Measurements from ENCODE around the gene BAHD1. TPM values are rescaled to one million over a fixed set of nuclear protein-coding genes. Genes with fewer than 3 reads are reported as not detected.

BAHD1 gene
- total RNA-seq, 2 donors from 2014 or later, result 20.8 to 21.9 TPM

DNA sequence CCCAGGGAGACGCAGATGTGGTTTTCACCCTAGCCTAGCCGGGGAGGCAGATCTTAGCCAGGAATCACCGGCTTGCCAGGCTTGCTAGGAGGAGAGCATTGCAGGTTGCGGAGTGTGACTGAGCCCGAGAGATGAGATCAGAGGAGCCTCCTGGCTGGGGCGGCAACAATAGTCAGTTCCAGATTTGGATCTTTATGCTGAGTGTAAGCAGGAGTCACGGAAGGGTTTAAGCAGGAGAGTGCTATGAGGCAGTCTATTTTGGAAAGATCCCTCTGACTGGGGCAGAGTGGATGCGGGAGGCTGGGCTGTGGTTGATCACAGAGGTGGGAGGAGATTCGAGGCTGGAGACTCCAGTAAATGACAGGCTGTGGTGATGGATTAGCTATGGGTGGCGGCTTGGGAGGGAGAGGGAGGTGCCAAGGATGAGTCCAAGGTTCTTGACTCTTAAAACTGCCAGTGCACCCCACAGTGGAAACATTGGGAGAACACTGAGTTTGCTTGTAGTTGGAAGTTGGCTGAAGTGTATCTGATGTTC is 10.4 kb upstream of the BAHD1 start:
- no peaks in the 10 kb centered on the region for H3K36me3 Mint-ChIP-seq (ENCODE audit: insufficient read depth in 2 of 2)
- H3K4me1 Mint-ChIP-seq (ENCODE audit: low read depth), result peaks cover 4% of the 10 kb centered on the region
- H3K9me3 Mint-ChIP-seq, result no peaks in the 10 kb centered on the region
- H3K27me3 Mint-ChIP-seq (ENCODE audit: low read depth), result peaks cover 6% of the 10 kb centered on the region
- DNase-seq, result no peak
- H3K27ac Mint-ChIP-seq, result no peak overlapping the region
- H3K4me3 Mint-ChIP-seq, result no peak overlapping the region
- no peak for ATAC-seq (replicated peaks in 1 of 2)

- Mint-ChIP-seq H3K9me3 (no peaks in the 10 kb centered on the region), H3K27ac (no peak overlapping the region), H3K27me3 (ENCODE audit: low read depth) (peaks cover 50% of the 10 kb centered on the region), H3K4me1 (ENCODE audit: low read depth) (peaks cover 35% of the 10 kb centered on the region), H3K4me3 (peak overlapping the region in 1 of 2 donors; percentile 55), H3K36me3 (ENCODE audit: insufficient read depth in 2 of 2) (peaks cover 0 to 2% of the 10 kb centered on the region in 2 donors)
- no peak for ATAC-seq (replicated peaks in 1 of 2)
- no peak for DNase-seq
These were observed 5.6 kb upstream of the BAHD1 start for GRCh38 chr15:40435023-40435709.

DNA sequence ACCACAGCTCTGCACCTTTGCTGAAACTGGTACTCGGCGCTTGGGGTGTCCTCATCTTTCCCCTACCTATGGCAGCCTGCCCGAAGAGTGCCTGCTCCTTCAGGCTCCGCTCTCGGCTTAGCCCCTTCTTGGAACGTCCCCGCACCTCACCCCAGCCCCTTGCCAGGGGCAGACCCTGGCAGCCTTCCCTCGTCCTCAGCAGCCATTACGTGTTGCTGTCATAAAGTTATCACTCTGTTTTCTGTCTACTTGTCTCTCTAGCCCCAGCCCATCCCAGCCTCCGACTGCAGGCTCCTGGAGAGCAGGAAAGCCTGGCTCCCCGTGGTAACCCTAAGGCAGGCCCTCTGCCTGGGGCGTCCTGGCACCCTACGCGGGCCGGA is 5.1 kb upstream of the BAHD1 start:
- H3K4me3 Mint-ChIP-seq, result peak overlapping the region; percentile 16 to 55
- no peak overlapping the region for H3K27ac Mint-ChIP-seq
- peaks cover 52% of the 10 kb centered on the region for H3K27me3 Mint-ChIP-seq (ENCODE audit: low read depth)

GRCh38 chr15:40436116-40436891 is 4.4 kb upstream of the BAHD1 start:
- ATAC-seq (replicated peaks in 1 of 2), result no peak
- Mint-ChIP-seq H3K27me3 (ENCODE audit: low read depth) (peaks cover 52% of the 10 kb centered on the region), H3K36me3 (ENCODE audit: insufficient read depth in 2 of 2) (peaks cover 0 to 2% of the 10 kb centered on the region in 2 donors), H3K27ac (no peak overlapping the region), H3K4me3 (peak overlapping the region; percentile 76 to 78), H3K9me3 (no peaks in the 10 kb centered on the region), H3K4me1 (ENCODE audit: low read depth) (peaks cover 37% of the 10 kb centered on the region)
- no peak for DNase-seq

More for the DNA sequence above, 5.1 kb upstream of the BAHD1 start:
- ATAC-seq (replicated peaks in 1 of 2) (no peak), DNase-seq (no peak)
- no peaks in the 10 kb centered on the region for H3K9me3 Mint-ChIP-seq
- peaks cover 0 to 2% of the 10 kb centered on the region in 2 donors for H3K36me3 Mint-ChIP-seq (ENCODE audit: insufficient read depth in 2 of 2)
- H3K4me1 Mint-ChIP-seq (ENCODE audit: low read depth), result peaks cover 37% of the 10 kb centered on the region

DNA sequence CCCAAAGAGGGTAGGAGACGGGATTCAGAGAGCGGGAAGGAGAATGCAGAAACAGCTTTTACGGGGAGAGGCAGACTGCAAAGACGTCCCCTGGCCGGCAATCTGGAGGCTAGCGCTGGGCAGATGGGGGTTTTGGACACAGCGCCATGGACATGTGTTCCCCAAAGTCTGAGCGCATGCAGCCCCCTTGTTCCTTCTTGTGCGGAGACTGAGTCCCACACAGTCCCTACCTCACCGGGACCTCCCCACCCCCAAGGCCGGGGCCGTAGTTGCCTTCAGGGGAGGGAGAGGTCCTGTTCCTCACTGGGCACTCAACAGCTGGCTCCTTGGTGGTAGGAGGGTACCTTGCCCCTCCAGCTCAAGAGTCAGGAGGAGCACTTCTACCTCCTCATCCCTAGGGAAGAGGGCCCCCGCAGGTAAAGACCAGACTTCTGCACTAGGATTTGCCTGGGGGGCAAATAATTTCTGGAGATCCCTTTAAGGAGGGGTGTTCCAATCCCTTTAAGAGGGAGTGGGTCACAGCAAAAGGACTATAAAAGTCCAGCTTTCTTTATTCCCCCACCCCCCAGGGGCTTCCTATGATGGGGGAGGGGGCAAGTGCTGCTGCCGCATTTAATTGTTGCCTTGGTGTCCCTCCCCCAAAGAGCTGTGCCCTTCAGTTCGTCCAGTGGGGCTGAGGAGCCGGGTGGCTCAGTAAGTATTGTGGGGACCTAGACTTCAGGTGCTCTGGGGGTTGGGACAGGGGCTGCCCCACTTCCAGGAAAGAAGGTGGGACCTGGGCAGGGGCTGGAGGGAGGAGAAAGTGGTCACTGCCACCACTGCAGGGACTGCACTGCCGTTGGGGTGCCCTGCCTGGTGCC is 3.6 kb upstream of the BAHD1 start:
- H3K4me3 Mint-ChIP-seq, result peak overlapping the region; percentile 76 to 78
- DNase-seq (no peak), ATAC-seq (replicated peaks in 1 of 2) (no peak)
- peaks cover 52% of the 10 kb centered on the region for H3K27me3 Mint-ChIP-seq (ENCODE audit: low read depth)
- H3K36me3 Mint-ChIP-seq (ENCODE audit: insufficient read depth in 2 of 2), result peaks cover 0 to 2% of the 10 kb centered on the region in 2 donors
- H3K9me3 Mint-ChIP-seq, result no peaks in the 10 kb centered on the region
- H3K4me1 Mint-ChIP-seq (ENCODE audit: low read depth), result peaks cover 37% of the 10 kb centered on the region
- no peak overlapping the region for H3K27ac Mint-ChIP-seq

- H3K27me3 Mint-ChIP-seq (ENCODE audit: low read depth), result peaks cover 52% of the 10 kb centered on the region
- H3K4me3 Mint-ChIP-seq, result peak overlapping the region; percentile 7 to 46
- peaks cover 0 to 2% of the 10 kb centered on the region in 2 donors for H3K36me3 Mint-ChIP-seq (ENCODE audit: insufficient read depth in 2 of 2)
- H3K4me1 Mint-ChIP-seq (ENCODE audit: low read depth), result peaks cover 45% of the 10 kb centered on the region
- H3K27ac Mint-ChIP-seq, result no peak overlapping the region
- DNase-seq, result no peak
- H3K9me3 Mint-ChIP-seq, result no peaks in the 10 kb centered on the region
- ATAC-seq (replicated peaks in 1 of 2), result no peak
These were observed 2.7 kb upstream of the BAHD1 start for GRCh38 chr15:40437752-40438687.

DNA sequence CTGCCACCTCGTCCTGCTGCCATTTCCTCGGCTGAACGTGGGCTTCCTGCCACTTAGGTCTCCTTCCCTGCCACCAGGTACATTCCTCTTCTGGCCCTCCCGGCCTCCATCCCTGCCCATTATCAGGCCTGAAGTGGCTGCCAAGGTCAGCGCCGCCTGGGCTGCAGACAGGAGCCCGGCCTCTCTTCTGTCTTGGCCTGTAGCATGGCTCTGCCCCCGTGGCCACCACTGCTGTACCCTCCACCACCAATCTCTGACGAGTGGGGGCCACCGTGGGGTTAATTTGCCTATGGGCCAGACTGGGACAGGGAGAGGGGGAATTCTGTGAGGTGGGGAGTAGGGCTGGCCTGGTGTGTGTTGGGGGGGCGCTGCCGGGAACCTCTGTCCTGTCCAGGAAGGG is 2.0 kb upstream of the BAHD1 start:
- H3K4me3 Mint-ChIP-seq, result no peak overlapping the region
- ATAC-seq (replicated peaks in 1 of 2) (no peak), DNase-seq (no peak)
- H3K9me3 Mint-ChIP-seq, result no peaks in the 10 kb centered on the region
- H3K27ac Mint-ChIP-seq, result no peak overlapping the region
- H3K36me3 Mint-ChIP-seq (ENCODE audit: insufficient read depth in 2 of 2), result peaks cover 0 to 2% of the 10 kb centered on the region in 2 donors
- peaks cover 52% of the 10 kb centered on the region for H3K4me1 Mint-ChIP-seq (ENCODE audit: low read depth)
- peaks cover 52% of the 10 kb centered on the region for H3K27me3 Mint-ChIP-seq (ENCODE audit: low read depth)

- H3K4me1 Mint-ChIP-seq (ENCODE audit: low read depth), result peaks cover 60% of the 10 kb centered on the region
- peaks cover 52% of the 10 kb centered on the region for H3K27me3 Mint-ChIP-seq (ENCODE audit: low read depth)
- H3K27ac Mint-ChIP-seq, result no peak overlapping the region
- peak overlapping the region; percentile 85 to 96 for H3K4me3 Mint-ChIP-seq
- ATAC-seq (replicated peaks in 1 of 2), result no peak
- DNase-seq, result no peak
- H3K9me3 Mint-ChIP-seq, result no peaks in the 10 kb centered on the region
- H3K36me3 Mint-ChIP-seq (ENCODE audit: insufficient read depth in 2 of 2), result peaks cover 0 to 2% of the 10 kb centered on the region in 2 donors
These were observed 1.2 kb upstream of the BAHD1 start for GRCh38 chr15:40439461-40439959.

DNA sequence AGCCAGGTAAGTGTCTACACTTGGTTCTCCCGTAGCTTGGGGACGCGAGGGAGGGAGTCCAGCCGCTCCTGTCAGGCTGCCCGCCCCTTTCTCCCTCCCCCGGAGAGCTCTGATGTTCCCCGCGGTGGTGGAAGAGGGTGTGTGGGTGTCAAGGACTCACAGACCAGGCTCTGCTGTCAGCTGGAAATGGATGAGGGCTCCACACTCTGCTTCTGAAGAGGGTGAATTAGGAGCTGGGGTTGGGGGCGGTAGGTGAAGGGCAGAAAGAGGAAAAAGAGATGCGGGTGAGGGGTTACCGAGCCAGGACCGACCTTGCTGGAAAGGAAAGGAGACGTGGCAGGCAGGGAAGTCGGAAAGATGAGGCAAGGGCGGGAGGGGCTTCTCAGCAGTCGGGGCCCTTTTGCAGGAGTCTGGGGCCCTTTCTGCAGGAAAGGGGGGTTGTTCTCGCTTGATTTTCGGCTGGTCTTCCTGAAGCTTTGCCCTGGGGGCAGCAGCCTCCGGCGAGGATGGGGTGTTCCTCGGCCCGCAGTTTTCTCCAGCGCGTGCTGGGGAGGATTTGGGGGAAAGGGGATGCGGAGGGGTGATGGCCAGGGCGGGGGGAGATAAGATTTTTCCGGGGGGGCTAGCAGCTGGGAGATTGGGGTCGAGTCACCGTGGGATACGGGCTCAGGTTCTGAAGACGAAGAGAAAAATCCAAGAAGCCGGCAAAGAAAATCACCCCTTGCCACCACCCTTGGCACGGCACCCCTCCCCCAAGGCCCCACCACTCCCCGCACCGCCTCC is 602 bp upstream of the BAHD1 start:
- Mint-ChIP-seq H3K4me1 (ENCODE audit: low read depth) (peaks cover 64% of the 10 kb centered on the region), H3K36me3 (ENCODE audit: insufficient read depth in 2 of 2) (peaks cover 0 to 2% of the 10 kb centered on the region in 2 donors), H3K27ac (peak overlapping the region; percentile 55), H3K9me3 (no peaks in the 10 kb centered on the region), H3K4me3 (peak overlapping the region; percentile 85 to 96), H3K27me3 (ENCODE audit: low read depth) (peaks cover 48% of the 10 kb centered on the region)
- ATAC-seq (replicated peaks in 1 of 2), result no peak
- DNase-seq, result peak; percentile 46 to 52

DNA sequence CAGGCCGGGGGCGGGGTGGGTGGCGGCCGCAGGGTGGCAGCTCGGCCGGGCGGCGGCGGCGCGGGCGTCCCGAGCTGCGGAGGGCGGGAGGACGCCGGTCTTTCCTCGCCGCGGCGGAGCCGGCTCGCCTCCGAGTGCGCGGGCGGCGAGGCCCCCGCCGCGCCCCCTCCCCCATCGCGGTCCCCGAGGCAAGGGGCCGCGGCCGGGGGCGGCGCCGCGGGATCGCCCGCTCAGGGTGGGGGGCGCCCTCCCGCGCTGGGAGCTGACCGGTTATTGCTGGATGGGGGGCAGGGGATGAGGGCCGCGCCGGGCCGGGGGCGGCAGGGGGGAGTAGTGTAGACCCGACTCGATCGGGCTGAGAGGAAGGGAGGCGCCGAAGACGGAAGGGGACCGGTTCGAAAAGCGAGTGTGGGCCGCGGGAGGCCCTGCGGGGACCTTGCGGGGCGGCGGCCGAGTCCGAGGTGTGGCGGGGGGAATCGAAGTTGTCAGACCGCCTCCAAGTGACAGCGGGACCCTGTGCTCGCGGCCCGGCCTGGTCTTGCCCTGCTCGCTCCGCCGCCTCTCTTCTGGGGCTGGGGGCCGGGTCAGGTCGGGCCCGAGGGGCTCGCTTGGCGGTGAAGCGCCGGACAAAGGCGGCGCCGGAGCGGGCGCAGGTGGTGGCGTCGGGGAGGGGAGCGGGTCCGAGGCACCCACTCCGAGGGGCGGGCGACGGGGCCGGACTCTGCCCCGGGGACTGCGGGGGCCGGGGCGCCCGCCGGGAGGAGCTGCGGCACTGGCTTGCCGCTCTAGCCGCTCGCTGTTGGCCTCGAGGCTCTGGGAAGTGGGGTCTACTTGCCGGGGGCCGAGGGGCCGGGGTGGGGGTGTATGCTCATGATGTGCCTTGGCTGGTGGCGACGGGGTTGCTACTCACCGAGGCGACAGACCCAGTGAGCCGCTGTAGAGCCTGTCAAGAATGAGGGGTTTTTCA is 1.1 kb downstream of the BAHD1 start:
- H3K4me1 Mint-ChIP-seq (ENCODE audit: low read depth), result peaks cover 59% of the 10 kb centered on the region
- DNase-seq, result peak; percentile 48 to 55

More for the DNA sequence above, 1.1 kb downstream of the BAHD1 start:
- Mint-ChIP-seq H3K36me3 (ENCODE audit: insufficient read depth in 2 of 2) (peaks cover 0 to 2% of the 10 kb centered on the region in 2 donors), H3K27me3 (ENCODE audit: low read depth) (peaks cover 35% of the 10 kb centered on the region), H3K4me3 (peak overlapping the region; percentile 90 to 93), H3K9me3 (no peaks in the 10 kb centered on the region), H3K27ac (no peak overlapping the region)
- ATAC-seq (replicated peaks in 1 of 2), result peak; percentile 3 to 10
